CD14-positive monocyte (primary cell): ENCODE results near the gene SCN8A. TPM values are rescaled to one million over a fixed set of nuclear protein-coding genes. Genes with fewer than 3 reads are reported as not detected.

Source experiments
- DNase-seq, 3 donors: peaks; one replicate each; pipeline ENCODE4 v3.0.0-alpha.2; 2011 to 2022
- H2AFZ ChIP-seq: 2 replicates; pipeline ENCODE4 v1.6.0; 2012; ENCODE audit warnings: mild to moderate bottlenecking, low read depth, low read length, inconsistent platforms; ENCODE audit not compliant: insufficient read depth, poor library complexity, severe bottlenecking
- H3K27ac ChIP-seq, 2 donors: 1 replicate in 1 of 2; 2 replicates in 1 of 2; pipeline ENCODE4 v1.5.1; 2012 to 2013; ENCODE audit warnings: low read length in 2 of 2, control low read depth in 1 of 2, inconsistent platforms in 1 of 2, low read depth in 1 of 2, mild to moderate bottlenecking in 1 of 2
- H3K27me3 ChIP-seq, 2 donors: one replicate each; pipeline versions ENCODE4 v1.6.0 to v1.6.1; 2011 to 2013; ENCODE audit warnings: low read length in 2 of 2; ENCODE audit not compliant: control insufficient read depth in 2 of 2, insufficient read depth in 2 of 2
- H3K36me3 ChIP-seq, 2 donors: replicated peaks in 1 of 2; 1 replicate in 1 of 2; 2 replicates in 1 of 2; pipeline versions ENCODE4 v1.5.1 to v1.6.1; 2012 to 2013; ENCODE audit warnings: low read length in 2 of 2, control low read depth in 1 of 2, inconsistent platforms in 1 of 2, mild to moderate bottlenecking in 1 of 2; ENCODE audit not compliant: insufficient read depth in 2 of 2, control insufficient read depth in 1 of 2
- H3K4me1 ChIP-seq, 2 donors: 1 replicate in 1 of 2; 2 replicates in 1 of 2; pipeline versions ENCODE4 v1.5.1 to v1.6.1; 2012 to 2013; ENCODE audit warnings: low read length in 2 of 2, control low read depth in 1 of 2, inconsistent platforms in 1 of 2, mild to moderate bottlenecking in 1 of 2, moderate library complexity in 1 of 2; ENCODE audit not compliant: insufficient read depth in 2 of 2, control insufficient read depth in 1 of 2
- H3K4me2 ChIP-seq: replicated peaks from 2 replicates; pipeline ENCODE3; 2012; ENCODE audit warnings: low read length, moderate library complexity, mild to moderate bottlenecking; ENCODE audit not compliant: poor library complexity, severe bottlenecking; ENCODE audit errors: extremely low read depth
- H3K4me3 ChIP-seq, 3 experiments: fragments of 200-600 bp in 1 of 3; sonication (generic) in 1 of 3; replicated peaks in 1 of 3; 1 replicate in 2 of 3; 2 replicates in 1 of 3; pipeline ENCODE4 v1.5.1; 2011 to 2013; ENCODE audit warnings: low read length in 3 of 3, mild to moderate bottlenecking in 3 of 3, control low read depth in 2 of 3, low read depth in 2 of 3, inconsistent platforms in 1 of 3, moderate library complexity in 1 of 3
- H3K79me2 ChIP-seq: 2 replicates; pipeline ENCODE4 v1.6.0; 2012; ENCODE audit warnings: mild to moderate bottlenecking, control low read depth, inconsistent platforms, low read length, moderate library complexity; ENCODE audit not compliant: insufficient read depth
- H3K9ac ChIP-seq: 2 replicates; pipeline ENCODE4 v1.6.0; 2017; ENCODE audit warnings: low read length, mild to moderate bottlenecking; ENCODE audit not compliant: insufficient read depth, poor library complexity, severe bottlenecking
- H3K9me3 ChIP-seq, 2 donors: replicated peaks in 1 of 2; 1 replicate in 1 of 2; 2 replicates in 1 of 2; pipeline versions ENCODE4 v1.5.1 to v1.6.1; 2012 to 2013; ENCODE audit warnings: low read length in 2 of 2, control low read depth in 1 of 2; ENCODE audit not compliant: control insufficient read depth in 1 of 2, insufficient read depth in 1 of 2
- H4K20me1 ChIP-seq: 2 replicates; pipeline ENCODE4 v1.6.0; 2012; ENCODE audit warnings: mild to moderate bottlenecking, low read length, control low read depth, moderate library complexity; ENCODE audit not compliant: insufficient read depth
- H3K27ac Mint-ChIP-seq, 7 donors: one replicate each; pipeline ENCODE4 v1.8.0; 2020; ENCODE audit warnings: mild to moderate bottlenecking in 7 of 7, mixed read lengths in 7 of 7, moderate library complexity in 6 of 7, inconsistent platforms in 2 of 7
- H3K27me3 Mint-ChIP-seq, 3 donors: one replicate each; pipeline ENCODE4 v1.8.0; 2021 to 2022; ENCODE audit warnings: low read depth in 3 of 3, mild to moderate bottlenecking in 3 of 3, mixed read lengths in 3 of 3, moderate library complexity in 3 of 3, inconsistent platforms in 1 of 3
- H3K36me3 Mint-ChIP-seq, 2 donors: one replicate each; pipeline ENCODE4 v1.8.0; 2020; ENCODE audit warnings: mixed read lengths in 2 of 2, inconsistent platforms in 1 of 2, mild to moderate bottlenecking in 1 of 2
- H3K4me1 Mint-ChIP-seq: one replicate; pipeline ENCODE4 v1.8.0; 2020; ENCODE audit warnings: mild to moderate bottlenecking, mixed read lengths
- H3K4me3 Mint-ChIP-seq, 2 donors: one replicate each; pipeline ENCODE4 v1.8.0; 2020; ENCODE audit warnings: mild to moderate bottlenecking in 2 of 2, mixed read lengths in 2 of 2, moderate library complexity in 1 of 2
- H3K9me3 Mint-ChIP-seq, 7 donors: one replicate each; pipeline ENCODE4 v1.8.0; 2020 to 2022; ENCODE audit warnings: mixed read lengths in 7 of 7, mild to moderate bottlenecking in 6 of 7, moderate library complexity in 6 of 7, inconsistent platforms in 2 of 7
- whole genome bisulfite sequencing: methylation state at CpG from one replicate; pipeline ENCODE4 v1.1.5; 2013; ENCODE audit warnings: missing lambda C conversion rate; ENCODE audit not compliant: insufficient coverage; 5-methylcytosine and 5-hydroxymethylcytosine counted together
- intact Hi-C, 2 donors: fragments of 100-400 bp; cut with micrococcal nuclease; formaldehyde crosslinking; loops; one replicate each; pipeline versions ENCODE4 v1.15.0 to v1.15.1; 2023
- polyA plus RNA-seq, 3 donors: library from polyadenylated mRNA; depleted of rRNA in 1 of 3; unstranded in 2 of 3; stranded (reverse) in 1 of 3; fragments of 300-500 nt in 2 of 3; fragments of >200 nt in 1 of 3; fragmentation: Illumina TruSeq in 2 of 3; gene quantifications; 1 replicate in 2 of 3; 2 replicates in 1 of 3; pipeline ENCODE4 v1.2.3, GENCODE V29; 2012 to 2021
- TF ChIP-seq, protein P1 (sequence below): fragments of 200-600 bp; IDR thresholded peaks from one replicate; pipeline ENCODE4 v1.8.0; 2022; ENCODE audit warnings: antibody characterized with exemption, mild to moderate bottlenecking

SCN8A gene
- polyA plus RNA-seq, 3 donors, result 0.03 TPM; not detected in 2

DNA sequence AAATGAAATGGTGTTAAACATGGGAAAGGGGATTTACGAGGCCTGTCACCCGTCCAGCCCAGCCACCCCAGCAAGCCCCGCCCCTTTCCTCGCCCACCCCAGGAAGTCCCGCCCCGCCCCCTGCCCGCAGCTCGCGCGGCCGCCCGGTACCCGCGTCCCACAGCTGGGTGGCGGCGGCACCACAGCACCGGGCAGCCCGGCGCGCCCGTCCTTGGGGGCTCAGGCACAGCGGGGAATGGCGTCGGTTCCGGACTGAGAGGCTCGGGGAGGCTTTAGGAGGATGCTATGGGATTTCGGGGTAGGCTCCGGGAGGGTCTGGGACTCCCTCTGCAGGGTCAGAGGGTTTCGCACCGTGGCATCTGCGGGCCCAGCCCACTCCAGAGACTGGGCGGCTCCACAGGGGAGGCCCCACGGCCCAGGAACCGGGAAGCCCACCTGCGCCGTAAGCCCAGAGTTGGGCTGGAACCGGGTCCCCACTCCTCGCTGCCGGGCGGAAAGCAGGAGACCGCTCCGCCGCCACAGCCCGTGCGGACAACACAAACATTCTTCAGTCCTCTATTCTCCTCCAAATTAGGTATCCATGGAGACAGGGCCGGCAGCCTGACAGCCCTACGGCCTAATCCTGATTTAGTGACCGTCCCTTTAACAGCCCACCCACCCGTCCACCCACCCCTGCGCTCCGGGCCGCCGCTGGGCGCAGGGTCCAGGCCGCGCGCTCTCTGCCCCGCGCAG is 256.0 kb downstream of the SCN8A start:
- H3K36me3 Mint-ChIP-seq, result peaks cover 3 to 4% of the 10 kb centered on the region in 2 donors
- Histone ChIP-seq H3K4me1 (peaks cover 45 to 65% of the 10 kb centered on the region in 2 donors), H3K27ac (peak overlapping the region in 1 of 2 donors; percentile 58), H3K9me3 (no peaks in the 10 kb centered on the region), H2AFZ (peak overlapping the region; percentile 81), H3K27me3 (peaks cover 8 to 37% of the 10 kb centered on the region in 2 donors), H3K4me2 (peak overlapping the region; percentile 94), H4K20me1 (no peaks in the 10 kb centered on the region), H3K79me2 (no peaks in the 10 kb centered on the region), H3K9ac (peak overlapping the region; percentile 62), H3K4me3 (peak overlapping the region; percentile 55 to 78 (median 64)), H3K36me3 (no peaks in the 10 kb centered on the region)
- intact Hi-C loops, result no loop called here
- H3K27ac Mint-ChIP-seq, result peak overlapping the region in 3 of 7 donors; percentile 30 to 55 (median 31)
- H3K4me1 Mint-ChIP-seq, result peaks cover 52% of the 10 kb centered on the region
- H3K4me3 Mint-ChIP-seq, result peak overlapping the region; percentile 78 to 92
- H3K27me3 Mint-ChIP-seq, result peaks cover 37 to 56% (median 45%) of the 10 kb centered on the region in 3 donors
- WGBS, result 3% methylated on average over 53 of the region's 59 CpGs
- H3K9me3 Mint-ChIP-seq, result peaks cover 0 to 5% (median 0%) of the 10 kb centered on the region in 7 donors
- TF ChIP-seq, protein P1, sequence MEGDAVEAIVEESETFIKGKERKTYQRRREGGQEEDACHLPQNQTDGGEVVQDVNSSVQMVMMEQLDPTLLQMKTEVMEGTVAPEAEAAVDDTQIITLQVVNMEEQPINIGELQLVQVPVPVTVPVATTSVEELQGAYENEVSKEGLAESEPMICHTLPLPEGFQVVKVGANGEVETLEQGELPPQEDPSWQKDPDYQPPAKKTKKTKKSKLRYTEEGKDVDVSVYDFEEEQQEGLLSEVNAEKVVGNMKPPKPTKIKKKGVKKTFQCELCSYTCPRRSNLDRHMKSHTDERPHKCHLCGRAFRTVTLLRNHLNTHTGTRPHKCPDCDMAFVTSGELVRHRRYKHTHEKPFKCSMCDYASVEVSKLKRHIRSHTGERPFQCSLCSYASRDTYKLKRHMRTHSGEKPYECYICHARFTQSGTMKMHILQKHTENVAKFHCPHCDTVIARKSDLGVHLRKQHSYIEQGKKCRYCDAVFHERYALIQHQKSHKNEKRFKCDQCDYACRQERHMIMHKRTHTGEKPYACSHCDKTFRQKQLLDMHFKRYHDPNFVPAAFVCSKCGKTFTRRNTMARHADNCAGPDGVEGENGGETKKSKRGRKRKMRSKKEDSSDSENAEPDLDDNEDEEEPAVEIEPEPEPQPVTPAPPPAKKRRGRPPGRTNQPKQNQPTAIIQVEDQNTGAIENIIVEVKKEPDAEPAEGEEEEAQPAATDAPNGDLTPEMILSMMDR, result no peak
- DNase-seq, result peak in 2 of 3 donors; percentile 26 to 67

DNA sequence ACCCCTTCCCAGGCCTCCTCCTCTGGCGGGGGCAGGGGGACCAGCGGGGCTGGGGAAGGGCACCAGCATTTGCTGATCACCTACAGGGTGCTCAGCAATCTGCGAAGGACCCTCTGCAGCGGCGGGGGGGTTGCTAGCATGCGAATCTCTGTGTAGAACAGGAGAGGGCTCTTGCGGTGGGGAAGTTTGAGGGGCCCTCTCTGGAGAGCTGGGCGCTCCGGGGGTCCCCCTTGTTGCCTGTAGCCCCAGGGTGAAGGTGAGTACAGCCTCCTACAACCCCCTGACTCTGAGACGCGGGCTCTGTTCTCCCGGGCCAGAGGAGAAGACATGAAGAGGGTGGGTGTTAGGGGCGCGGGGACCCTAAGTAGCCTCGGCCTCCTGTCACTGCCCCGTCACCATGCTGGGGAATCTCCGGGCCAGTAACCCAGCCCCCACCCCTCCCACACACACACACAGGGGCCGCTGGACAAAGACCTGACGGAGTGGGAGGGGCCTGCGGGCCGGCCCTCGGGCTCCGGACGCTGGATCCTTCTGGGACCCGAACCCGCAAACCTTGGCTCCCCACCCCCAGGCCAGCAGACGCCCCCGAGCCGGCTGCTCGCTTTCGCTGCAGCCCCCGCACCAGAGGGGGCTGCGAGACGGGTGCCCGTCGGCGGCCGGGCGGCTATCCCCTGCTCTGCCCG is 256.8 kb downstream of the SCN8A start:
- Histone ChIP-seq H3K79me2 (no peaks in the 10 kb centered on the region), H3K36me3 (no peaks in the 10 kb centered on the region), H3K4me3 (peak overlapping the region; percentile 55 to 78 (median 64)), H4K20me1 (no peaks in the 10 kb centered on the region), H3K9ac (peak overlapping the region; percentile 62), H2AFZ (peak overlapping the region; percentile 81), H3K9me3 (no peaks in the 10 kb centered on the region), H3K27me3 (peaks cover 8 to 37% of the 10 kb centered on the region in 2 donors), H3K4me2 (peak overlapping the region; percentile 94), H3K27ac (peak overlapping the region in 1 of 2 donors; percentile 58), H3K4me1 (peaks cover 52 to 72% of the 10 kb centered on the region in 2 donors)
- Mint-ChIP-seq H3K4me3 (peak overlapping the region; percentile 78 to 90), H3K36me3 (peaks cover 3 to 4% of the 10 kb centered on the region in 2 donors), H3K27me3 (peaks cover 33 to 49% (median 42%) of the 10 kb centered on the region in 3 donors), H3K27ac (peak overlapping the region in 4 of 7 donors; percentile 12 to 76 (median 64)), H3K4me1 (peaks cover 59% of the 10 kb centered on the region), H3K9me3 (peaks cover 0 to 5% (median 0%) of the 10 kb centered on the region in 7 donors)
- intact Hi-C loops, result no loop called here
- TF ChIP-seq, protein P1, result no peak
- WGBS, result under 1% methylated on average over 24 of the region's 40 CpGs
- DNase-seq, result peak in 1 of 3 donors; percentile 68
